Umbilical cord (tissue), 2 donors: ENCODE data around the gene CABCOCO1. TPM values are rescaled to one million over a fixed set of nuclear protein-coding genes. Genes with fewer than 3 reads are reported as not detected.
"Not testable (repeated sequence)": the region's sequence is repeated elsewhere in the genome, so short reads cannot be mapped to it uniquely, and the experiment has no call there.

ENCODE experiments used
- DNase-seq: peaks from one replicate; pipeline ENCODE4 v3.0.0-alpha.2; 2015; ENCODE audit warnings: low spot score
- total RNA-seq: library from RNA; depleted of rRNA; stranded (reverse); fragments of >200 nt; gene quantifications from one replicate; pipeline ENCODE4 v1.2.3, GENCODE V29; 2014; ENCODE audit warnings: low replicate concordance; ENCODE audit not compliant: insufficient read depth

Gene CABCOCO1
- total RNA-seq, 1 donor from 2014 or later = 9.1 TPM

DNA sequence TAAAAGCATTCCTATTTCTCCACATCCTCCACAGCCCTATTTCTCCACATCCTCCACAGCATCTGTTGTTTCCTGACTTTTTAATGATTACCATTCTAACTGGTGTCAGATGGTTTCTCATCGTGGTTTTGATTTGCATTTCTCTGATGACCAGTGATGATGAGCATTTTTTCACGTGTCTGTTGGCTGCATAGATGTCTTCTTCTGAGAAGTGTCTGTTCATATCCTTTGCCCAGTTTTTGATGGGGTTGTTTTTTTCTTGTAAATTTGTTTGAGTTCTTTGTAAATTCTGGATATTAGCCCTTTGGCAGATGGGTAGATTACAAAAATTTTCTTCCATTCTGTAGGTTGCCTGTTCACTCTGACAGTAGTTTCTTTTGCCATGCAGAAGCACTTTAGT is 49.4 kb downstream of the CABCOCO1 start:
- not testable (repeated sequence) for DNase-seq

DNA sequence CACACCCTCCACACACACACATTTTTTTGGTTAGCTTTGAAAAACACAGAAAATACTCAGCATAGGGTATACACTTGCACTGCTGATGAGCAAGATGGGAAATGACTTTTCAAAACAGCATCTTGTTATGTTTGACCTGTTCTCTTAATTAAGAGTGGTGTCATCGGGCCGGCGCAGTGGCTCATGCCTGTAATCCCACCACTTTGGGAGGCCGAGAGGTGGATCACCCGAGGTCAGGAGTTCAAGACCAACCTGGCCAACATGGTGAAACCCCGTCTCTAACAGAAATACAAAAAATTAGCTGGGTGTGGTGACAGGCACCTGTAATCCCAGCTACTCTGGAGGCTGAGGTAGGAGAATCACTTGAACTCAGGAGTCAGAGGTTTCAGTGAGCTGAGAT is 56.7 kb downstream of the CABCOCO1 start:
- not testable (repeated sequence) for DNase-seq

DNA sequence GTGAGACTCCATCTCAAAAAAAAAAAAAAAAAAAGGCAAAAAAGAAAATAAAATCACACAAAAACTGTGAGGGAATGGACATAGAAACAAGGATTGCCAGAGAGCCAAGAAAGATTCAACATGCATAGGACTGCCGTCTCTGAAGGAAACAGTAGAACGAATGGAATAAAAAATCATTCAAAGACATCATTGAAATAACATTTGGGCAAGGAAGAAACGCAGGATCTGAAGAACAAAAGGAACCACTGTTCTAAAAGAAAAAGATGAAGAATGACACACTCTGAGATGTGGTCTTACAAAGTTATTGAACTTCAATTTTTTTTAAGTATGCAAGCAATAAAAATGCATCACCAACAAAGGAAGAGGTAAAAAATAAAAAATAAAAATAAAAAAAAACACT is 57.2 kb downstream of the CABCOCO1 start:
- no peak for DNase-seq

DNA sequence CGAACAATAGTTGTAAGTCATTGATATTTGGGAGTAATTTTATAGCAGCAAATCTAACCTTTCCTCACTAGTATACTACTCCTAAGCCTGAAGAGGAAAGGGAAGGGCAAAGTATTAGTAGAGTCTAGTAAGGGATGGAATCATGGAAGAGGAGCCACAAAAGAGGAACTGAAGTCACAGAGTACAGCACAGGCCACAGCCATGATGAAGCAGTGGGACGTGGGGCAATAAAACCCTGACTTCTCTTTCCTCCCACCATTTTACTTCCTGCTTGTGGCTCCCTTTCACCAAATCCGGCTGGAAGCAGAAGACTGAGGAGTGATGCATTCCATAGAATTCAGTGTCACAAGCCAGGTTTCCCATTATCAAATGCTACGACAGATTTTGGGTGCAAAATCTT is 58.7 kb downstream of the CABCOCO1 start:
- DNase-seq = no peak

DNA sequence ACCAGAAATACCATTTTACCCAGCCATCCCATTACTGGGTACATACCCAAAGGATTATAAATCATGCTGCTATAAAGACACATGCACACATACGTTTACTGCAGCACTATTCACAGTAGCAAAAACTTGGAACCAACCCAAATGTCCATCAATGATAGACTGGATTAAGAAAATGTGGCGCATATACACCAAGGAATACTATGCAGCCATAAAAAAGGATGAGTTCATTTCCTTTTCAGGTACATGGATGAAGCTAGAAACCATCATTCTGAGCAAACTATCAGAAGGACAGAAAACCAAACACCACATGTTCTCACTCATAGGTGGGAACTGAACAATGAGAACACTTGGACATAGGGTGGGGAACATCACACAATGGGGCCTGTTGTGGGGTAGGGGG is 62.5 kb downstream of the CABCOCO1 start:
- DNase-seq = not testable (repeated sequence)

DNA sequence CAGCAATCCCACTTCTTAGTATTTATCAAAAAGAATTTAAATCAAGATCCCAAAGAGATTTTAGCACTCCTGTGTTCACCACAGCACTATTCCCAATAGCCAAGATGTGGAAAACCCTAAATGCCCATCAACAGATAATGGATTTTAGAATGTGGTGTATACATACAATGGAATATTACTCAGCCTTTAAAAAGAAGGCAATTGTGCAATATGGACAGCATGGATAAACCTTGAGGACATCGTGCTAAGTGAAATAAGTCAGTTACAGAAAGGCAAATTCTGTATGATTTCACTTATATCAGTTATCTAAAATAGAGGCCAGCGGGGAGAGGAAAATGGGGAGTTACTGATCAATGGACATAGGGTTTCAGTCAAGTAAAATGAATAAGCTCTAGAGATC is 66.9 kb downstream of the CABCOCO1 start:
- no peak for DNase-seq

DNA sequence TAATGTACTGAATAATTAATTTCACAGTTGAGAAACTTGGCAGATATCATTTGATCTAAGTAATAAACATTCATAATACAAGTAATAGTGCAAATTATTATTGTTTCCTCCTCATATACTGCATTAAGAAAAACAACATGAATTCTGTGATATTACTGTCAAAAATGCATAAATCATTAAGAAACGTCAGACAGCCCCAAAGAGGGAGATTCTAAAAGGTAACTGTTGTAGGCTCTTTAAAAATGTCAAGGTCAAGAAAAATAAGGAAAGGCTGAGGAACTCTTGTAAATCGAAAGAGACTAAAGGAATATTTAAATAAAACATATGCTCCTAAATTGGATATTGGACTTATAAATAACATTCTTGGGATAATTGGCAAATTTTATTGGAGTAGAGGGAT is 67.9 kb downstream of the CABCOCO1 start:
- DNase-seq = no peak

DNA sequence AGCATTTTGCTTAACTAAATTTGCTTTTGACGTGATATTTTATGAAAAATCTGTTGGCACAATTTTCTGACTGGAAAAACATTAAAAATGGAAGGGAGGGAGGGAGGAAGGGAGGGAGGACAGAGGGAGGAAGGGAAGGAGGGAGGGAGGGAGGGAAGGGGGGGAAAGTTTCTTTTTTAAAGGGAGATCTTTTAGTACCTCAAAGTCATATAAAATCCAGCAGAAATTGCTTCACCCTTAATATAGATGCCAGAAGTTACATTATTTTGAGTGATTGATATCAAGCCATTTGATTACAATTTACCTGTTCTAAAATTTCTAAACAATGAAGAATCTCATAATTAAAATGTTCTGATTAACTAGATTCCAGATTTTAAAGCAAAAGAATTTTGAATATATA is 68.9 kb downstream of the CABCOCO1 start:
- DNase-seq = no peak

DNA sequence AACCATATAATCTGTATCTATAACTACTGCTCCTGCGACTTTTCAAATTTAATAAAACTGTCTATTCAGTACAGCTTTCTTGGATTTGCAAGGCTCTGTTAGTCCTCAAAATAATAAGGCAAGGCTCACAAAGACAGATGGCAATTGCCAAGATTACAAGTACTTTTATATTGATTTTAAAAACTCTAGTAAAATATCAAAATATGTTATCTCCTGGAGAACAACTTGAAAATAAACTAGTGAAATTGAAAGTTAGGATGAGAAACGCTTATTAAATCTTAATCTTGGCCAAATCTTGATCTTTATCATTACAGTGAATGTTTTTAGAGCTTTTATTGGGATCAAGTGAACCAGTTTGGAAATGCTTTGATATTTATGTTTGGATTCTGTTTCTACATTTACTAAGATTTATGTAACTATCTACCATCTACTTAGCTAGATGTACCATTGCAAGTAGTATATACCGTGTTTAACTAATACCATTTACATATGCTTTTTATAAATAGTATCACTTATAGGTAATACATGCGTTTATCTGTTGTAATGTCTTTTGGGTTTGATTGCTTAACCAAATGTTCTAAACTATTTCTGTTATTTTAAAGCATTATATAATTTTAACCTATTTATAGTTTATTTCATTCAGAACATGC is 70.0 kb downstream of the CABCOCO1 start:
- DNase-seq = peak; percentile 67

DNA sequence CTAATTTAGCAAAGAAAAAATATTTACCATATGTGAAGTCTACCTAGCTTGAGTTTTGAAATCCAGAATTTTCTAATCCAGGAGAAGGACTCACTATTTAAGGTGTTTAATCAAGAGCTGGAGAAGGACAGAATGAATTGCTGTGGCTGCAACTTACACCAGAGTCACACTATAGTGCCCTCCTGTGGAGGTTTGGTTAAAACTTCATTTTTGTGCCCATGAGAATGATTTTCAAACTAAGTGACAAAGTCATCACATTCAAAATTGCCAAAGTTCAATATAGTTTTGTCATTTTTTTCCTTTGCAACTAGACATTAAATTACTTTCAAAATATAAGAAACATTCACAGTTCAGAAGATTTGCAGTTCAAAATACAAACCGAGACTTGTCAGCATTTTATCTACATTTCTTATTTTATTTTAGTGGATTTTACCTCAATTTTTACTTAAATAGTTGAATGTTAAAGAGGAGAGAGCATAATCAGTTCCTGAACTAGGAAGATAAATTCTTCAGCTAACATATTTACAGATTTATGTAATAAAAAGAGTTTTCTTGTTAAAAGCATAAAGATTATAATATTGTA is 70.7 kb downstream of the CABCOCO1 start:
- peak; percentile 71 for DNase-seq

DNA sequence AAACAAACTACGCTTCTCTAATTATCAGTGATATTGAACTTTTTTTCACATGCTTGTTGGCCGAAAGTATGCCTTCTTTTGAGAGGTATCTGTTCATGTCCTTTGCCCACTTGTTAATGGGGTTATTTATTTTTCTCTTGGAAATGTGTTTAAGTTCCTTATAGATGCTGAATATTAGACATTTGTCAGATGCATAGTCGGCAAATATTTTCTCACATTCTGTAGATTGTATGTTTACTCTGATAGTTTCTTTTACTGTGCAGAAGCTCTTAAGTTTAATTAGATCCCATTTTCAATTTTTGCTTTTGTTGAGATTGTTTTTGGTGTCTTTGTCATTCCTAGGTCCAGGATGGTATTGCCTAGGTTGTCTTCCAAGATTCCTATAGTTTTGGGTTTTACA is 73.2 kb downstream of the CABCOCO1 start:
- no peak for DNase-seq

DNA sequence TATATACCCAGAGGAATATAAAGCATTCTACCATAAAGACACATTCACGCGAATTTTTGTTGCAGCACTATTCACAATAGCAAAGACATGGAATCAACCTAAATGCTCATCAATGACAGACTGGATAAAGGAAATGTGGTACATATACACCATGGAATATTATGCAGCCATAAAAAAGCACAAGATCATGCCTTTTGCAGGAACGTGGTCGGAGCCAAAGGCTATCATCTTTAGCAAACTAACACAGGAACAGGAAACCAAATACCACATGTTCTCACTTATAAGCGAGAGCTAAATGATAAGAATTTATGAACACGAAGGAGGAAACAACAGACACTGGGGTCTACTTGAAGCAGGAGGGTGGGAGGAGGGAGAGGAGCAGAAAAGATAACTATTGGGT is 74.7 kb downstream of the CABCOCO1 start:
- not testable (repeated sequence) for DNase-seq

DNA sequence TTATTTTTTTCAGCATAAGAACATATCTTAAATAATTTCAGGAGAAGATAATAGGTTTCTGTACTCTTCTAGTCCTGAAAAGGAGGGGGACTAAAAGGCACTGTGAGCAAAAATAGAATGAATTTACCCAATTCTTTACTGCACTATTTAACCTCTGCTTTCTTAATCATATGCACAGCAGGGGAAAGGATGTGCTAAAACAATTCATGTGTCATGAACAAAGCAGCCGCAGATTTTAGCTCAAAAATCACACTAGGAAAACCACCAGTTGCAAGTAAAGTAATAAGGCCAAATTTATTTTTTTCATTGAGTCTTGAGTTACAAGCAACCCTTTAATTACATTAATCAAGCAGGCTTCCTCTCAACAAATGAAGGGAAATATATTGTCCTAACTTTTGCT is 80.1 kb downstream of the CABCOCO1 start:
- no peak for DNase-seq

DNA sequence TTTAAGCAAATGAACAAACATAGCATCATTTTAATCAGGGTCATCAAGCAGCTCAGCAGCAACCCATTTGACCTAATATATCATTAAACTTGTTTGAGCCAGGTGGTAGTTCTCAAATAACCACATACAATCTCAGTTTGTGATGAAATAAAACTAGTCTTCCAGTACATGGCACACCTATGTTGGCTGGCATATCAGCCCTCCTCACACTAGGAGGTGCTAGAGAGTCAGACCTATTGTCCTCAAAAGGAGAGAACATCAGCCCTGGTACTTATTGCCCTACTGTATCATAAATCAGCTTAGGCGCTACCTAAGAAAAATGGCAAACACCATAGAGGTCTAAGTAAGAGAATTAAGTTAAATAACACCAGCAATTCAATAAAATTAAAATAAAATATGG is 81.7 kb downstream of the CABCOCO1 start:
- no peak for DNase-seq

DNA sequence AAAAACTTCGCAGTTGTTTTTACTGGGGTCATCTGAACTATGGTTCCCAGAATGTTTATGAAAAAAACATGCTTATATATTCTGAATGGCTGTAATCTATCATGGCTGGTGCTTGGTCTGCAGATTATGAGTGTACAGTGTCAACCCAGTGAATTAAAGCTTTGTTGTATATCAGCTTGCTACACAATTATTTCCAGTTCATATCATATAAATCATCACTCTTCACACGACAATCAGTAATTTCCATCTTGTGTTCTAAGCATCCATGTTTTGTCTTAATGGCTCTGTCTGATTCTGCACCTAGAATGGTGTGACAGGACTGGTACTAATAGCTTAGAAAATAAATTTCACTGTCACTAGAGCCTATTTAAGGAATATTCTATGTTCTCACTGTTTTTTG is 83.6 kb downstream of the CABCOCO1 start:
- no peak for DNase-seq

DNA sequence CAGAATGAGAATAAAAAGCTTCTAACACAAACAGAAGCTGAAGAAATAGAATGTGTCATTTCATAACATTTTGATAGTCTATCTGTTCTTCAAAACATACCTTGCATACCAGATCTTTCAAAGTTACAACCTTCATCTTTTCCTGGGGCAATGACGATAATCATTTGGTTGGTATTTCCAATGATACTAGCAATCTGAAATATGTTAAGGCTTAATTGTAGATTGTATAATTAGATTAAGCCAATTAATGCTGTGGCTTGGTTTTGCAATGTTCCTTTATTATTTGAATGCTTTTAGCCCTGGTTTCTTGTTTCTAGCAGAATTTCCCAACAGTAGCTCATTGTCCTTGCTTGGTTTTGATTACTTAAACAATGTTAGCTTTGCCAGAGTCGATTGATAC is 84.6 kb downstream of the CABCOCO1 start:
- no peak for DNase-seq

DNA sequence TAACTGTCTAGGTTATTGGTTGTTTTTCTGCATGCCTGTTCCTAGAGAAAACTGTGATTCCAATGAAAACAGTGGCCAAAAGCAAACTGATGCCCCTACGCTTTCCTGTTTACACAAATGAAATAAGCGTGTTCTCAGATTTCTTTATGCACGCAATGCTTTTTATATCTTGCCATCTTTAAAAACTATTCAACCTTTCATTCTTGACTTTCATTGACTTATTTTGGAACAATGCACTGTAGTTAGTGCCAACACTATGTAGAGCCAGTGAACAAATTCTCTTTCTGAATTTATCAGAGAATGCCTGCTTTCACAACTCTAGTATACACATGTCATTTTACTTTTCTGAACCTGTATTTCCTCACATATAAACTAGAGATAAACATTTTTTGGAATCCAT is 86.6 kb downstream of the CABCOCO1 start:
- DNase-seq = no peak

DNA sequence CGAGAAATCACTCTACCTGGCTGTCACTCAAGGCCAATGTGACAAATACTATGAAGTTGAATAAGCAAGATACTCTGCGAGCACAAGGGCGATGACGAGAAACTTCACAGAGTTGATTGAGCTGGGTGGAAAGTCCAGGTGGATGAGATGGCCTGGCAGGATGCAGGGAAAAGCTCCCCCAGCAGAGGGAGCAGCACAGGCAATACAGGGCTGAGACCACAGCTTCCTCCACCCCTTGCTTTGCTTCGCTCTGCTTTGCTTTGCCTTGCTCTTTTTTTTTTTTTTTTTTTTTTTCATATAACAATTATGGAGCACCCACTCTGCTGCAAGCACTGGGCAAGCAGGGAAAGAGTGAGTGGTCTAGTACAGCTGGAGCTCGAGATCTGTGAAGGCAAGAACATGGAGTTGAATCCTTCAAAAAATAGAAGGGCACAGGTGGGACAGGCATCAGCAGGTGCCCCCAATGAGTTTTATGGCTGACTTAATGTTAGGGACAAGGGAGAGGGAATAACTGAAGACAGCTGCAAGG is 88.3 kb downstream of the CABCOCO1 start:
- peak; percentile 33 for DNase-seq

DNA sequence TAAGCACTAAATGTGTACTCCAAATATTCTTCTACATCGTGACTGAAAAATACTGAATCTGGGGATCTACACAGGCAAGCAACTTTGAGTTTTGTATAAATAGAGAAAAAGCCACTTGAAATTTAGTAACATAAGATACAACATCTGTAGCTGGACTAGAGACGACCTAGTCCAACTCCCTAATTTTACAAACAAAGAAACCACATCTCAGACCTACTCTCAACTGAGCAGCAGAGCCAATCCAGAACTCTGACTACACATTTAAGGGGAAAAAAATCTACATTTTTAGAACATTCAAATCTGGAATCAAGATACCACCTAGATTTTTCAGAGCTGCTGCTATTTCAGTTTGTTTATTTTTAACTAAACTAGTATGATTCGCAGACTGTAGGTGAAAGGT is 88.9 kb downstream of the CABCOCO1 start:
- no peak for DNase-seq

DNA sequence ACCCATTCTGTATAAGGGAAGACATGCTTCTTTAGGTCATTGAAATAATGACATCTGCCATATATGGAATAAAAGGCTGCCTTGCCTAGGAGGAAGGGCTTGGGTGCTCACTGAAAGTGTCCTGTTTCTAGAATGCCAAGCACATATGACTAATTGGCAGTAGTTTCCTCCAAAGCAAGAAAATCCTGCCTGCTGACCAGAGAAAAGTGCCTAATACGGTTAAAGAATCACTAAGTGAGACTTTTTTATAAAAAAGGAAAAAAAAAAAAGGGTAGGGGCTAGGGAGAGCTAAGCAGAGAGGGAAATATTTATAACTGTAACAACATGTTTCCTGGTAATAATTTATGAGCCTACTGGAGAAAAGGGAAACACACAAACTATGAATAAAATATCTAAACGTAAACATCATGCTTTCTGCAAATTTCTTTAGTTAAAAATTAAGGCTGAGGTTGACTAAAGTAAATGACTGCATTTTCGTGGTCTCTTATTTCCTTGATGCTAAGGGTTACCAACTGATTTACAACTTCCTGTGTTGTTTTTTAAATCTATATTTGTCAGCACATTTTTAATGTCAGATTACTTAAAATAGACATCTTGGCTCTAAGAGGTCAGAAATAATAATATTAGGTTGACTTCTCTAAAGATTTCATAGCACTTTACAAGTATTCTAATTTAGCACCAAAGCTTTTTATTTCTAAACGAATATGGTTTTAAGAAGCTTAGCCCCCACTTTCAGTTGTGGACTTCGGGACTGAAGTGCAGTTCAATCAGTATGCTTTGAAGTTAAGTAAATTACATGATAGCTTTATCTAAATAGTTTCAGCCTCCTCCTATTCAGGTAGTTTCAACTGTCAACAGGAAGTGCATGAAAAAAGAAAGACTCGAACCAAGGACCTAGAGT is 89.6 kb downstream of the CABCOCO1 start:
- peak; percentile 62 for DNase-seq

DNA sequence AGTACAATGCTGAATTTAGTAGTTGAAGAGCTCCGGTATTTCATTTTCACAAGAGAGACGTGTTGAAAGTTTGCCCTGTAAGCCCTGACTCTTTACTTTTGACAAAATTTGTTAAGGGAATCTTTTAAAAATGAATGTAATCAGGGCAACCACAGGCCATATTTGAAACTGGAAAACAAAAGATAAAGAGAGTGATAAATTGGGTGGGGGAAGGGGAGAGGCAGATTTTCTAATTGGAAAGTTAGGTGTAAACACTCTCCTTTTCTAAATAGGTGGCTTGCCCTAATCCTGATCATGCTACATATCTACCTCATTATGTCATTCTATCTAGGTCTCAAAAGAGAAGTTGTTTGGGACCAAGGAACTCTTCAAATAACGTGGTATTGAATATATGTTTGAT is 90.7 kb downstream of the CABCOCO1 start:
- no peak for DNase-seq
